Right hindlimb (tissue), 1 donor: ENCODE measurements around the gene USH2A.

Experiments
- DNase-seq: peaks from one replicate; pipeline ENCODE4 v3.0.0-alpha.2; 2018

USH2A gene

DNA sequence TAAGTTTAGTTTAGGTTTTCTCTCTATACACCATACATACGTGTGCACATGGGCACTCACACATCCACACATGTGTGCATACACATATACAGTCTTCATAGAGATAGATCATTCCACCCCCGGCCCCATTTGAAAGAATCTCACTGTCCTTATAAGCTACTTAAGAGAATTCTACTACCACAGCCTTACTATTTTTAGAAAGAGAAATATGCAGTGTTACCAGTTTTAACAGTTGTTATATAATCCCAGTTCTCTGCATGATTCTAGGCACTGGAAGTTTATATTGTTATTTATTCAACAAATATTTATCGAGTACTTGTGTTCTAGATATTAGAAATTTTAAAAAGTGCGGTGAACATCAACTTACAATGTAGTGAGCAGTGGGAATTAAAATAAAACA is 814.6 kb downstream of the USH2A start:
- no peak for DNase-seq

DNA sequence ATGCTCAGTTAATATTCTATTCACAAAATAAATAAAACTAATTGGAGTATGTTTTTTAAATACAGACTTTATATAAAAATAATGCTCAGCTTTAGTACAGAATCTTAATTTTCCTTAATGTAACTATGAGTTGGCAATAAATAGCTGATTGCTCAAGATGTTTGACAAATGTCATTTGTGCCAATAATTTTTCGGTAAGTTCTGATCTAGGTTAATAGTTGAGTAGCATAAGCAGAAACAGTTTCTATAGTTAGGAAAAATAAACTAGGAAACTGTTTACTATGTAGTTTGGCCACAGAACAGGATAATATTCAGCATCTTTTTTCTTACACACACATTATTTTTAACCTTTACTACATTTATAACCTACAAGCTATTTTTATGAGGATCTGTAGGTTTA is 815.8 kb downstream of the USH2A start:
- DNase-seq: no peak

DNA sequence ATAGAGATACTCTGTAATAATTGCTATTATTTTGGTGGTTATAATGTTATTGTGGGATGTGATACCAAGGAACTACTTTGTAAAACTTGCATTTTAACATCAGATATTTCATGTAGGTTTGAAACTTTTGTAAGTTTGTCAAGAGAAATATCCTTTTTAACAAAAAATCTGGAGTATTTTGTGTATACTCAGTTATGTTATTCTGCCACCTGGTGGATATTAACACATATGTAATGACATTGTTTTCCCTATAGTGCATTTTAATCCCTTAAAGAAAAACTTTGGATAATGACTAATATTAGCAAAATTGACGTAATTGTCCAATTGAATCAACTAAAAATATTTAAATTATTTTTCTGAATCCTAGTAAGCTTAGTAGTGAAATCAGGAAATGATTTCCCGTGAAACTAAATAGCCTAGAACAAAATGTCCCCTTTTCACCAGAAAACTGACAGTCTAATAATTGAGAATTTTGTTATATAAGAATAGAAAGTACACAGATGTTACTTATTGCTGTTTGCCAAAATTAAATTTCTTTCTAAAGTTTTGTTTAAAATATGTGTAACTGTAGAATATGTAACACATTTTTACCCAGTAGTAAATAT is 816.6 kb downstream of the USH2A start:
- no peak for DNase-seq

DNA sequence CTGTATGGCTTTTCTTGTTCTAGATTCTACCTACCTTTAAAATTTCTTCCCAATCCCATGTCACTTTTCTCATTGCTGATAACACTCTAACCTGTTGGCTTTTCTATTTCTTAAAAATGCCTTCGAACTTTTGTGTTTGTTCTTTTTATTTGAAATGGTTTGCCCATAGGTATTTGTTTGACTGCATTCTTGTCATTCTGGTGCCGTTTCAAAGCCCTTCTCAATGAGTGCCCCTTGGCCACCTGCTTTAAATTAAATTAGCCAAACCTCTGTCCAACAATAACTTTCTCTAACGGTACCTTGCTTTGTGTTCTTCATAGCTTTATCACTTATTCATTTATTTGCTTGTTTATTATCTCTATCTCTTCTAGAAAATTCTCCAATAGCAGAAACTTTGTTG is 817.2 kb downstream of the USH2A start:
- no peak for DNase-seq

DNA sequence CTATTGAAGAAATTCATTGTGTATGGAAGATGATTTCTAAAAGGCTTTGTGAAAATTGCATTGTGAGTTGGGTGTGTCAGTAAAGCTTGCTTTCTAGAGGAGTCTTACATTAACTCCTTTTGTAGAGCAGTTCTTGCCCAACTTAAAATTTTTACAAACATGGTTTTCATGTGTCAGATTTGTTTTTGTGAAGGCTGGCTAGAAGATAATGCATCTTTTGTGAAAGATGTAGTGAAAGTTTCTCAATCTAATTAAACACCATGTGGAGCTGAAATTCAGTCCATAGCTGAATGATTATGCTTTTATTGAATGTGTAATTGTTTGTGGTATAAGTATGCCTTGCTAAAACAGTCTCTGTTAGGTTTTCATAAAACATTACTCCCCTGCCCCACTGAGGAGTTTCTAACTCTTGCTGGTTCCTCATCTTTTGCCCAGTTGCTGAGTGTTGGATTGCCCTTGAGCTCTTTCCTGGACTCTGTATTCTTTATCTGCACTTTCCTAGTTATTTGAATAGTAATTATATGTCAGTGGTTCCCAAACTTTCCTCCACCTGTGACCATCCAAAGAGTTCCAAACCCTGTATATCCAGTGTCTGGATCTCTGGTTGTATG is 818.1 kb downstream of the USH2A start:
- DNase-seq: no peak

DNA sequence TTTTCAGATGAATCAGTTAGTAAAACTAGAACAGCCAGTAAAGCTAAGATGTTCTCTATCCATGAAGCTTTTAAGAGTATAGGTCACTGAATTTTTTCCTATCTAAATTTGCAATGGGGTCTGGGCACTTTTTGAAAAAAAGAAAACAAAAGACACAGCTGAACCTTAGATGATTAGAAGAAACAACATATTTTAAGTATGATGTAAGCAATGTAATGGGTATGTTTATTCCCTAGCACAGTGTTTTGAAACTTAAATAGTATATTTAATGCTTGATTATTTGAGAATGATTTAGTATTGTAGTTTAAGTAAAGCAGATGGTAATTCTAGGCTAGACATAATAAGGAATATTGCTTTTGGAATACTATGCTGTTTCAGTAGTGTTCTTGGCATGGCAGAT is 819.9 kb downstream of the USH2A start:
- DNase-seq: no peak

DNA sequence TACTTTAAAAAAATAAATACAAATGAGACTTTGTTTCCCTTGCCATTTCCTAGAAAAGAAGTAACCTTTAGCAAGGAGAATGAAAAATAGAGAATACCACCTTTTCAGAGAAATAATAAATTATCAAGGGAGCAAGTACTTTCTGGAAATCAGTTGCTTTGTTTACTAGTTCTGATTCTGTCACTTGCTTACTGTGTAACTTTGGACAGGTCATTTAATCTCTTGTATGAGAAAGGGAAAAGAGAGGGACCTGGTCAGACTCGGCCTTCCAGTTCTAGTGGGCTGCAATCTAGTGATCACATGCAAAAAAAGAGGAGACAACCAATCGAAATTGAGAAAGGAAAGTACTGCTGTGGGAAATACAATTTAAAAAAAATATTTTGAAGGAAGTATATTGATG is 822.0 kb downstream of the USH2A start:
- DNase-seq: no peak

DNA sequence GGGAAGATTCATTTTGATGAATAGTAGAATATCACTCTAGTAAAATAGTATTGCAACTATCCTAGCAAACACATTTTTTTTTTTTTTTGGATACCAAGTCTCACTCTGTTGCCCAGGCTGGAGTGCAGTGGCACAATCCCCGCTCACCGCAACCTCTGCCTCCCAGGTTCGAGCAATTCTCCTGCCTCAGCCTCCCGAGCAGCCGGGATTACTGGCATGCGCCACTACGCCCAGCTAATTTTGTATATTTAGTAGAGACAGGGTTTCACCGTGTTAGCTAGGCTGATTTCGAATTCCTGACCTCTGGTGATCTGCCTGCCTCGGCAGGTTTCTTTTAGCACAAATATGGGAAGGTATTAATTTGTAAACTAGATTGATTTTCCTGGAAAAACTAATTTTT is 822.4 kb downstream of the USH2A start:
- DNase-seq: no peak

DNA sequence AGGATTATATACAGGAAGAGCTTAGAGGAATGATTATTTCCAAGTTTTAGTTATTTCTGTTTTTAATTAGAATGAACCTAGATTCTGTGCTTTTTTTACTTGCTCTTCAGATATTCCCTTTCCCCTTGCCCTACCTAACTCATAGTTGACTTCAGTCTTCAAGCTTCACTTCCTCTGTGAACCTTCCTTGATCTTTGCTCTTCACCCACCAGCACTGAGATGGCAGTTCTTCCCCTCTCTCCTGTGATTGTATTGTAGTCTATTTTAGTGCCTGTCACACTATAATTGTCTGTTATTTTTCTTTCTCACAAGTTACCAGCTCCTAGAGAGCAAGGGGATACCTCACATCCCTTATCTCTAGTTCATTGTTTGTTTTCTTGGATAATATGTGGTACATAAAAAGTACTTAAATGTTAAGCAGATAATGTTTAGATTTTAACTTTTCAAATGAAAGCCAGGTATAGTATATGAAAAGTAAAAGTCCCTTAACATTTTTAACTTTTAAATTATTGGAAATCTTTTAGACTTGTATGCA is 822.9 kb downstream of the USH2A start:
- DNase-seq: no peak

DNA sequence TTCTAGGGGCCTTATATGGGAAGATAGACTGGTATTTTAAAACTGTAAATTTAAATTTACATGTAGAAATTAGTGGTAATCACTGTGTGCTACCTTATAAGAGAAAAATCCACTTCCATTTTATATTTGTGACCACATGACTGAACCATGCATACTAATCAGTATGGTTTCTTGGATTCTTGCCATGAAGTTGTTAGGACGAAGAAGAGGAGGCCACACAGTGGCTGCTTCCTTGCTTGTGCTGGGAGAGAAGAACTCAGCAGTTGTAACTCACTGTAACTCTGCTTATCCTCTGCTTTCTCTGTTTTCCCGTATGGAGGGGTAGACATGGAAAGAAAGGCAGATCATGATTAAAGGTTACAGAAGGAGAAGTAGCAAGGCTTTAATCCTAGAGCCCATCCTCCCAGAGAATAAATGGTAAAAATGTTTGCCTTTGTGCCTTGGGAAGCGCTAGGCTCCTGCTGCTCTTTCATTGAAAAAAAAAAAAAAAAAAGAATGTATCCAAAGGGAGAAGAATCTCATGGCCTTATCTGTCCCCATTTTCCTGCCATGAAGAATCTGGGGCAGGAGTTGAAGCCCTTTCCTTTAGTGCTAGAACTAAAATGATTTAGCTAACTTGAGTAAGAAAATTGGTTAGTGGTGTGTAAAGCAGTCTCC is 823.7 kb downstream of the USH2A start:
- no peak for DNase-seq

DNA sequence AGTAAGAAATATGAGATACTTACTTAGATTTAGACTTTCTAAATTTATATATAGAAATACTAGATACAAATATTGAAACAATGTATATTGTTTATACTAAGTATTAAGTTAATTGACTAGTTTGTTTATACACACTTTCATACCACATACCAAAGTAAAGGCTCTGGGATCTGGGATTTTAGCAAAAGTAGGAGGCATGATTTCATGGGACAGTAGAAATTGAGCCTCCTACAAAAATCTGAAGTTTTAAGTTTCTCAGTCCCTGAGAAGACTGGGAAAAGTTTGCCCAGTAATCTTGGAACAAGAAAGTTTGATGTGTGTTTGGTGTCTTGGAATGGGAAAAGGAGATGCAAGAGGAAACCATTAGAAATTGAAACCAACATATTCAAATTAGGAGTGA is 825.3 kb downstream of the USH2A start:
- DNase-seq: no peak

DNA sequence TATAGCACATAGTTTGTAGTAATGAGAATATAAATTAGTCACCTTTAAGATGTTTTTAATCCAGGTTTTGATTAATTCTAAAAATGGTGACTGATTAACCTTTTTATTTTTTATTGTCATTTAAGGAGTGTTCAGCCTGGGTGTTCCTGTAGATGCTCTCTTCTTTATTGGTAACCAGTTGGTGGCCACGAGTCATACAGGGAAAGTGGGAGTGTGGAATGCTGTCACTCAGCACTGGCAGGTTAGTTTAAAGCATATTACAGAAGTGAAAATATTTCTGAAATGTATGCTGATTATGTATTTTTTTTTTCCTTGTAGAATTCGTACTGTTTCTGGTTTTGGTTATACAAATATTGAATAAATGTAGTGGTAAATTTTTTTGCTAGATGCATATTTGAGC is 828.0 kb downstream of the USH2A start:
- no peak for DNase-seq

DNA sequence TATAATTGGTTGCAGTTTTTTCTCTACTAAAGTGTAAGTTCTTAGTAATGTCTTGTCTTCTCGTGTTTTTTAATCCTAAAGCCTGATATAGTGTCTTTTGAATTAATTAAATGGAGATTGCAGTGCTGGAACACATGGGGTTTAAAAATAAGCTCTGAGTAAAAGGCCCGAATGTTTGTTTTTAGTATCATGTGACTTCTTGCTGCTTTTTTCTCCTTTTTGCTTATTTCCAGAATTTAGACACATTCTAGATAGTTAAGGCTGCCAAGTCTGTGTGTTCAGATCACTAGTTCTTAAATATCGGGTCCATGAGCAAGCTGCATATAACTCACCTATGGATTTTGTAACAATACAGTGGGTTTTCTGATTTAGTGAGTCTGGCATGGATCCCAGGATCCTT is 828.6 kb downstream of the USH2A start:
- DNase-seq: no peak

DNA sequence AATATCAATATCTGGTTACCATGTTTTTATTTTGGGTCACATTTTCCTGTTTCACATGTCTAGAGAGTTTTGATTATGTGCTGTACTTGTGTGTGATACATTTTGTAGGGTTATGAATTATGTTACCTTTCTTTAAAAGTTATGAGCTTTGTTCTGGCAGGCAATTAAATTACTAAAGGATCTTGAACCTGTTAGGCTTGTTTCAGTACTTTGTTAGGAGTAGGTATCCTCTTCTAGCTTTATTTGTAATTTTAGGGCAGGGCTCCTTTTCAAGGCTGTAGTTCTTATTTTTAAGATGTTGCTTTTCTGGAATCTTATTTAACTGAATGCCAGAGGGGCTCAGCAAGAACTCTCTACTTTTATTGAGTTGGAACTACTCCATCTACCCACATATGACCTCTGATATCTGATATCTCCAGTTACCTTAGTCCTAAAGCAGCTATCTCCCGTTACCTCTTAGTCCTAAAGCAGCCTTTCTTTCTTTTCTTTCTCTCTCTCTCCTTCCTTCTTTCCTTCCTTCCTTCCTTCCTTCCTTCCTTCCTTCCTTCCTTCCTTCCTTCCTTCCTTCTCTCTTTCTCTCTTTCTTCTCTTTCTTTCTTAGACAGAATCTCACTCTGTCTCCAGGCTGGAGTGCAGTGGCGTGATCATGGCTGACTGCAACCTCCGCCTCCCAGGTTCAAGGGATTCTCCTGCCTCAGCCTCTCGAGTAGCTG is 832.3 kb downstream of the USH2A start:
- no peak for DNase-seq

DNA sequence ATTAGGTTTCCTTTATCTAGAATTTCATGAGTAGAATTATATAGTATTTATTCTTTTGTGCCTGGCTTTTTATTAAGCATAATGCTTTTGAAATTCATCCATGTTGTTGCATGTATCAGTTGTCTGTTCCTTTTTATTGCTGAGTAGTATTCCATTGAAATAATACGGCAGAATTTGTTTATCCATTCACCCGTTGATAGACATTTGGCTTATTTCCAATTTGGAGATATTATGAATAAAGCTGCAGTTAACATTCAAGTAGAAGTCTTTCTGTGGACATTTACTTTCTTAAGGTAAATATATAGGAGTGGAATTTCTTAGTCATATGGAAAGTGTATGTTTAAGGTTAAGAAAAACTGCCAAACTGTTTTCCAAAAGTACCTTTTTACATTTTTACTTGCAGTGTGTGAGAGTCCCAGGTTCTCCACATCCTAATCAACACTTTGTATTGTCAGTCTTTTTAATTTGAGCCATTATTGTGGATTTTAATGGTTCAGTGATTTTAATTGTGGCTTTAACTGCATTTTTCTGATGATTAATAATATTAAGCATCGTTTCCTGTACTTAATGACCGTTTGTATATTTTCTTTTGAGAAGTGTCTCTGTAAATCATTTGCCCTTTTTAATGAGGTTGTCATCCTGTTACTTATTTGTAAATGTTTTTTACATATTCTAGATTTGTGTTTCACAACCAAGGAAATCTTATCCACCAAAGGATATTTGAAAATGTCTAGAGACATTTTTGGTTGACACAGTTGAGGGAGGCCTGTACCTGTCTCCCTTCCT is 833.4 kb downstream of the USH2A start:
- no peak for DNase-seq

DNA sequence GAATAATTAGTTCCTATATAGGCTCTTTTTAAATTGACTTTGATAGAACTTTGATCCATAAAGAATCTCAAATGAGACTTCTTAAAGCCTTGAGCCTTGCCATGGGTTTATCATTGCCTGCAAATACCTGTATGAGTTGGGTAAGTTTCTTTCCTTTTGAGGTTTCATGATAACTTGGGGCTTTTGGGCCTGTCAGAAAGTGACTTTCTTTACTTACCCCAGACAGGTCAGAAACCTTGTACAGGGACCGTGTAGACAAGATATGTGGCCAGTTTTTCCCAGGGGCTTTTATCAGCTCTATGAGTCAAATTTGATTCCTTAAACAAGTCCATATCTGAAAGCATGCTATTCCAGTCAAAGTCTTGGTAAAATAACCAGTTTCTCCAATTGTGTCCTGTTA is 838.9 kb downstream of the USH2A start:
- DNase-seq: no peak

DNA sequence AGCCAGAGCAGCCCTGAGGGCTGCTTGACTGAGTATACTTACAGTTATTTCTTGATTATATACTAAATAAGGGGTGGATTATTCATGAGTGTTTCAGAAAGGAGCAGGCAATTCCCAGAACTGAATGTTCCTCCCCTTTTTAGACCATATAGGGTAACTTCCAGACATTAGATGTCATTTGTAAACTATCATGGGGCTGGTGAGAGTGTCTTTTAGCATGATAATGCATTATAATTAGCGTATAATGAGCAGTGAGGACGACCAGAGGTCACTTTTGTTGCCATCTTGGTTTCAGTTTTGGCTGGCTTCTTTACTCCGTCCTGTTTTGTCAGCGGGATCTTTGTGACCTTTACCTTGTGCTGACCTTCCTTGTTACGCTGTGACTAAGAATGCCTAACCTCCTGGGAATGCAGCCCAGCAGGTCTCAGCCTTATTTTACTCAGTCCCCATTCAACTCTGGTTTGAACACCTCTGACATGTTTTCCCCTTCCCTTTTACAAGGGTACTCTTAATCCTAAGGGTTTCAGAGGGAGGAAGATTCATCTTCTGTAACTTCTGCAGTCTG is 840.0 kb downstream of the USH2A start:
- DNase-seq: no peak

DNA sequence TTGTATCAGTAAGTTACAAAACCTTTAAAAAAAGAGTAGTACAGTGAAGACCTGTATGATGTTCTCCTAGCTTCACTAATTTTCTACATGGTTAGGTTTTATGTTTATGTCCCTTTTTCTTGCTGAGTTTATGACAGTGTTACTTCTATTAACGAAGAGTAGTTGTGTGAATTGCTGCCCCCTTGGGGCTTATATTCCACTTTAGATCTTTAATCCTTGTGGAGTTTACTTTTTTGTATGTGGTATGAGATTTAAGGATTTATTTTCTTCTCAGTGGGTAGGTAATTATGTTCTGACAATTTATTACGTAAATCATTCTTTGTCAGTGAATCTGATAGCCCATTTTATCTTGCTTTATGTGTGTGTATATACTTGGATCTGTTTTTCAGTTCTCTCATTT is 841.4 kb downstream of the USH2A start:
- DNase-seq: no peak
